ENCODE measurements around the gene CFAP45.

- no peak for TF ChIP-seq DNMT1 (IDR thresholded peaks at IDR 0.05)
- TF ChIP-seq ZFP36 (IDR thresholded peaks at IDR 0.05; ENCODE audit: low read depth, low read length, partially characterized antibody): peak; percentile 28
These were observed 893 bp upstream of the CFAP45 start for GRCh38 chr1:159900755-159901360.

All from K562 (cell line).